ENCODE results near the gene CHN2.

The CHN2 gene

DNA sequence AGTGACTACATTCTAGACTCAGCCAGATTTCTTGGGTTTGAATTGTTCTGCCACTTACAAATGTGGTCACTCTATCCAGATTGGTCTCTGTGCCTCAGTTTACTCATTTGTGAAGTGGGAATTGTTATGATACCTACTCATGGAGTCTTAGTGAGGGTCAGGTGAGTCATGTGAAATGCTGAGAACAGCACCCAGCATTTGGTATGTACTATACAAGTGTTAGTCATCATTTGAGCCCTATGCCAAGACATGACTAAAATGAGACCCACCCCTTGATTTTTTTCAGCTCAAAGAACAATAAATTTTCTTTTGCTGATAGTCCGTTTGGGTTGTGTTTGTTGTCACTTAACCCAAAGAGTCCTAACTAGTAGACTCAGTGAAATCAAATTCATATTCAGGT is 92.8 kb downstream of the CHN2 start:
- no peak for FAIRE-seq

DNA sequence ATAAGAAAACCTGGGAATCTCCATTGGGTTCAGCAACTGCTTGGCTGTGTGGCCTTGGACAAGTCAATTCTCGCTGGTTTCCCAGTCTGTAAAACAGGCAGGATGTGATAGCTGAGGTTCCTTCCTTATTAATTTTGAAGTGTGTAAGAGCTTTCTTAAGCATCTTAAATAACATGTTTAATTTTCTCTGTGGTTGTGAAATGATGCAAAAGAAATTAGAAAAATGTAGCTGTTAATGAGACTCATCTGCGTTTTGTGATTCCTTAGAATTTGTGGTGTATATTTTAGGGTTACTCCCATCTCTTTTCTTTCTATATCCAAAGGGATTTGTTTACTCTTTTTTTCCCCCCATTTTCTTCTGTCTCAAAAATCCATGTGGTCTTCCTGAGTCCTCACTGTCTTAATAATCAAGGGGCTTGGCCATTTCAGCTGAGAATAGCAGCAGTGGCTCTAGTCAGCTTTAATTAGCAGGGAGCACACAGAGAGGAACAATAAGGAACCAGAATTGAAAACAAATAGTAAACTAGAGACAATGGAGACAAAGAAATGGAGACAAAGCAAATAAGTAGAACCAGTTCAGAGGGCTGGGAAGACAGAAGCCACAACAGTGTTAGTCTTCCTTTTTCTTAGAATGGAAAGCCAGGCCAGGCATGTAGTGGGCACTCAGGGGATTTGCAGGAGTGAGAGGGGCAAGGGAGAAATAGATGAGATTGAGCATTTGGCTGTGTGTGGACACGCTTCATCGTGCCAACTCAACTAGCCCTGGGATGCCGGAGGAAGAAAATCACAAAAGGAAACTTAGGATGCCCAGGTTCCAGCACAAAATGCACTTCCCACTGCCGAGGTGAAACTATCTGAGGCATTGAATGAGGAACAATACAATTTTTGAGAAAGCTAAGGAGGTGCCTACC is 93.9 kb downstream of the CHN2 start:
- FAIRE-seq, result no peak

DNA sequence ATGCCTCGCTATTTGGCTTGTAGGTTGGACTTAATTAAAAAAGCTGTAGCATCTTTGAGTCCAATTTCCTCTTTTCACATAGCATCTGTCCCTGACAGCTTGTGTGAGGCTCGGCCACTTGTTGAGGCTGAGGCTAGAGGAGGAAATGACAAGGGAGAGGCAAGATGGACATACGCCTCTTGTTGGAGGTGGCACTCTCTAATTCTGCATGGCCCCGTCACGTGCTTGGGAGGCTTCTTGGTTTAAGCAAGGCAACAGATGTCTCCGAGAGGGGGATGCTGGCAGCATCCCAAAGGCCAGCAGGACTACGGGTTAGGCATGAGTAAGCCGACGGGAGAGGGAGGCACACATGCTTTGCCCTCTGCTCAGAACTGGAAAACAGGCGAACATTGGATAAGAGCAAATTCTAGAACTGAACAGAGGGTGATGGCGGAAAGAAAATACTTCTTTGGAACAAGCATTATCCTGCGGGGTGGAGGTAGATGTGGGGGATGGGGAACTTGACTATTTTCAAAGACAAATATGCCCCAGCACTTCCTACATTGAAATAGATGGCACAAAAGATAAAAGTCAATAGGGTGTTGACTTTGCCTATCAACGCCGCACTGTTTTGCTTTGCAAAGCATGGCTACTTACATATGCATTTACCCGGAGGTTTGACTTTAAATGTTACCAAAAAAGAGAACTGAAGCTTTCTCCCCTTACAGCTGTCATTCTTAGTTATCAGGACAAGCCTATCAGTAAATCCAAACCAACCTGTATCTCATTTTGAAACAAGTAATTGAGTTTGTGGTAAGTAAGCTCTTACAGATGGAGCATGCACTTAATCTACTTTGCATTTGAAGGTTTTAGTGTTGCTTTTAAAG is 94.8 kb downstream of the CHN2 start:
- no peak for FAIRE-seq

DNA sequence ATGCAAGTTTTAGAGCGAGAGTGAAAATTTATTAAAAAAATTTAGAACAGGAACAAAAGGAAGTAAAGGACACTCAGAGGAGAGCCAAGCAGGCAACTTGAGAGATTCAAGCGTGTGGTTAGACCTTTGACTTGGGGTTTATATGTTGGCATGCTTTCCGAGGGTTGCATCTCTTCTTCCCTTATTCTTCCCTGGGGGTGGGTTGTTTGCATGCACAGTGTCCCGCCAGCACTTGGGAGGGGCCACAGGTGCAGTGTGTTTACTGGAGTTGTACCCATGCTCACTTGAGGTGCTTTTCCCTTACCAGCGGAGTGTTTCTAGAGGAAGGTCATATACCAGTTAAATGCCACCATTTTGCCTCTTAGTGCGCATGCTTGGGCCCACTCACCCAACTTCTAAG is 96.3 kb downstream of the CHN2 start:
- FAIRE-seq, result no peak

DNA sequence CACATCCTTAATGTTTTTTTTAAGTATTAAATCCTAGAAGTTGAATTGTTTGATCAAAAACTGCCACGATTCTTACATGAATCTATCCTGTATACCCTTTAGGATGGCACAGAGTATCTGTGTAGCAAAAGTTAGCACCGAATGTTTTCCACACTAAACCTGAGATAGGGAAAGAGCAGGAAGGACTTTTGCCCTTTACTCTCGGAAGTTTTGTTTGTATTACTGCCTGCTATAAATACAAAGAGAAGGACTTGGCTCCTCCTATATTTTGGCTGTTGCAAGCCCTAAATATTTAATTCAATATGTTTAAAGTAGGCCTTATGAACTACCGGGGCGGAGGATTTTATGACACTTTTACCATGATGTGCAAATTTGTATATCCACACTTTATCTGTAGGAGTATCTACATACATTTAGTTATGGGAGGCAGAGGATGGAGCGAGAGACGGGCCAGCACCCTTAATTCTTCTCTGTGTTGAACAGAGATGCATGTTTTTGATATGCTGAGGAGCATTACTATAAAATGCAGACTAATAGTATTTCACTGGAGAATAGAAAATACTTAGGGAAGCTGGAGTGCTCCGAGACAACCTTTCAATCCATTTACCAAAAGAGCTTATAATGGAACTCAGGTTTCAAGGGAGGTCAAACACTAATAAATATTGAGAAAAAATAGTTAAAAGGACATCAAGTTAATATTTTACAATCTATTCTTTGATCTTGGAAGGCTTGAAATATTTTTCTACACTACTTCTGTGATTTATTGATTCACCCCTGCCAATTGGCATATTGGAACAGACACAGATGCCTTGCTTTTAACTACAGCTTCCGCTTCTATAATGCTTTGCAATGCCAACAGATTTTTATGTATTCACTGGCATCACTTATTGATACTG is 97.4 kb downstream of the CHN2 start:
- no peak for FAIRE-seq

DNA sequence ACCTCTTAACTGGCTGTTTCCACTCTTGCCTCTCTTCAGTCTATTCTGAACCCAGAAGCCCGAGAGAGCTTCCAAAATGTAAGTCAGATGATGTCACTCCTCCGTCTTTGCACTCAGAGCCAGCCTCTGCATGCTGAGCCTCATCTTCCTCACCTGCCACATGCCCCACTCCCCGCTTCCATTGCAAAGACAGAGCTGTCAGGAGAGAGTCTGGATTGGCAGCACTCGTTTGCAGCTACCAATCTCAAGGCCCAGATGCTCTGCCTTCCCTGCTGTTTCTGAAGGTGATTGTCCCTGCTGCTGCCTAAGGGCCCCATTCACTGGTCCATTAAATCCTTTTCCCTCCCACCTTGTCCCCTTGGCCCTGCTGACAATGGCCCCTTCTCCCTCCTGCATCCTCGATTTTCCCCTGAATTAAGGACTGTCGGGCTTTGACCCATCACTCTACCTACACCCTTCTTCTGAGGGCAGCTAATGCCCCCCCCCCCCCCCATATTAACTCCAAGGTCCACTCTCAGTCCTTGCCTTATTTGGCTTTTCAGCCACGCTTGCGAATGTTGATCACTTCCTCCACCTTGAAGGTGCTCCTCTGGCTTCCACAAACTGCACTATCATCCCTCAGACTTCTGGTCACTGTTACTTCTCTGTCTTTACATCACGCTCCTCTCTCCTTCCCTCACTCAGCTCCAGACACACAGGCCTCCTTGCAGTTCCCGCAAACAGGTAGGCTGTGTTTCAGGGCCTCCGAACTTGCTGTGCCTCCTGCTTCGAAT is 98.5 kb downstream of the CHN2 start:
- FAIRE-seq, result no peak

DNA sequence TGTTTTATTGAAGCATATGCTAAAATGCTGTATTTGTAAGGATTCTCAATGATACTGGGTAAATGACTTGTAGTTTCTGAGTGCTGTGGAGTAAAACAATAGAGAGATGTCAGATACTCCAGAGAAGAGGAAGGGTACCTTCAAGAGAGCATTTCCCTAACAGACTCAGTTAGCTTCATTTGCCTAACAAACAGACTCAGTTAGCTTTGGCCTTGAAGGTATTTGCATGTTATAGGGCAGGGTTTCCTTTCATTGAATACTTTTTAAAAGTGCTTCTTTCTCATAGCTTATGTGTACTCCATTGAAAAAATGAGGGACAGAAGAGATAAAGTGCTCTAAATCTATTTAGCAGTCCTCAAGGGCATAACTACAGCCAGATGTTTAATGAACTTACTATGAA is 101.8 kb downstream of the CHN2 start:
- FAIRE-seq, result no peak

DNA sequence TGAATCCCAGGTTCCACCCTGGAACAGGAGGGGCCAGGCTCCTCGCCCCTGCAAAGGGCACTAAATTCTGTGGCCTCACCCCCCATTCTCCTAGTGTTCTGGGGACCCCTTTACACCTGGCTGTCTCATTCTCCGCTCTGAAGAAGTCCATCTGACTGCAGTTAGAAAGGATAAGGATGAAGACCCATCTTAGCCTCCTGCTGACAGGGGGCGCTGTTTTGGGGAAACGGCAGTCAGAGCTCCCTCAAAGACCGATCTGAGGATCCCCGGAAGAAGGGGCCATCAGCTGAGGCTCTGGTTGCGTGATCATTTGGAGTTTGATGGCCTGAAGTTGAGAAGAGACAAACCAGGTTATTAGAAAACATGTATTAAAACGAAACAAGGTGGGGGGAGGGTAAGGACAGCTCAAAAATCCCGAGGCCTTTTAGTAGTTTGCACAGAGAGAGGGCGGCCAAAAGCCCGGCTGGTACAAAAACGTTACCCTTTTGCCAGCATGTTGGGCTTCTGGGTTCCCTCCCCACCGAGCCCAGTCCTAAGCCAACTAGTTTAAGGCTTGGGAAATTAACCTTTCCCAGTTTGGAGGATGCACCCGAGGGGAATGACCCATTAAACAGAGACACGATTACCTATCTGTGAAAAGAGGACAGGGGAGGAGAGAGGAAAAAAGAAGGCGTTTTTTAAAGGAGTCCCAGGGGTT is 102.8 kb downstream of the CHN2 start:
- FAIRE-seq, result no peak

DNA sequence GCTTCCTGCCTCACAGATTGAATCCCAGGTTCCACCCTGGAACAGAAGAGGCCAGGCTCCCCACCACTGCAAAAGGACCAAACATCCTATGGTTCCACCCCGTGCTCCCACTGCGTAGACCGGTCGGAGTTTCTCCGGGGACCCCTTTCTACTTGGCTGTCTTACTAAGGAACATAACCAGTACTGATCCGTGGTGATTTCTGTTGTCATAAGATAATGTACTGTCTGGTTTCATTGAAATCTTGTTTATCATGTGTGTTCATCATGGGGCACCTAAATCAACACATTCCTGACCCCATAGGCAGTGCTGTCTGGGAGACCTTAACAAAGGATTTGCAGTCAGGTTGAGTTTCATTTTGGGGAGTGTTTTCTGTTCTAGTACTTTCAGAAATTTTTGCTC is 104.5 kb downstream of the CHN2 start:
- no peak for FAIRE-seq

DNA sequence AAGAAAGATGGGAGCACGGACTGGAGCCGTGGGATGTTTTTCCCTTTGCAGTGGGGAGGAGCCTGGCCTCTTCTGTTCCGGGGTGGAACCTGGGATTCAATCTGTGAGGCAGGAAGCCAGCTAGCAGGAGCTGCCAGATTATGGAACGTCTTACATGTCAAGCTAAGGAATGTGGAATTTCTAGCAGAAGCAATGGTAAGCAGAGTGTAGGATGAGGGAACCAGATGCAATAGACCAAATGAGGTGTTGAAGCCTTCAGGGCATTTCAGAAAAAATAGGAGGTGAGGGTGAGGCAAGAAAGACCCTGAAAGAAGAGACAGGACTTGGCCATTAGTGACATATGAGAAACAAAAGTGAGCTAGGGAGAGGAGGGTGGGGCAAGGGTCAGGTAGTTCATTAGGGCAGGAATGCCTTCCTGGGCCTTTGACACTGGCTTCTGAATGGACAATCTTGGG is 105.5 kb downstream of the CHN2 start:
- FAIRE-seq, result no peak

DNA sequence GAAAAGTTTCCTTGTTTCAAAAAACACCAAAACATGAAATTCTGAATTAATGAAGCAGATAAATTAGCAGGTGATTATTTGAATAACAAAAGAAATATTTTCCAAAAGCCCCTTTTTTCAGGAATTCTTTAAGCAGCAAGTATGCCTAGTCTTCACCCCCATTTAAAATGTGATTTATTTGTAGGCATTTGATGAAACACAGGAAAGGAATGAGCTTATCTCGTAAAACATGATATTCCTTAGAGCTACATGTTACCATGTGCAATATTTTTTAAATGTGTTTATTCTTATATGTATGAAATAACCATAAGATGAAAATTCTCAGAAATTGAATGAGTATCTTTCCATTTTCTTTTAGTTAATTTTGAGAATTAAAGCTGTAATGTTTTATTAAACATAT is 106.1 kb downstream of the CHN2 start:
- no peak for FAIRE-seq

DNA sequence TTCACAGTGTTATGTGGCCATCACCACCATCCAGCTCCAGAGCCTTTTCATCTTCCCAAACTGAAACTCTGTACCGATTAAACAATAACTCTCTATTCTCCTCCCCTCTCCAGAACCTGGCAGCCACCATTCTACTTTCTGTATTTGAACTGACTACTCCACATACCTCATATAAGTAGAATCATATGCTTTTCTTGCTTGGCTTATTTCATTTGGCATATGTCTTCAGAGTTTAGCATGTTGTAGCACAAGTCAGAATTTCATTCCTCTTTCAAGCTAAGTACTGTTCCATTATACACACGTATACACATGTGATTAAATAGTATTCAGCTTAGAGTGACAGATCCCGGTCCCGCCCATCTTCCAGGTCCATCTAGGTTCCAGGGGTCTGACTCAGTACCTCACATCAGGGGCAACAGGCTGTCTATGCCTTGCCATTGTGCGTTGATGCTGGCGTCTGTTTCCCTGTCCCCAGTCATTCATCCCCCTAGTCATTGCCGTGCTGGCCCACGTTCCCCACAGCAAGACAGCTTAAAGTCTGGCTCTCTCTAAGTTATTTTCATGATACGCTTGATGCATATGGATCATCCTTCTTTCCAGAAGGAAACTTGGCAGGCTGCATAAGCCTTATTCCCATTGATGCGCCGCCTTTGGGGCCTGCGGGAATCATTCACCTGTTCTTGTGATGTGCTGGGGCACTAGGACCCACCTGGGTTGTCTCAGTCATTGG is 108.3 kb downstream of the CHN2 start:
- no peak for FAIRE-seq

DNA sequence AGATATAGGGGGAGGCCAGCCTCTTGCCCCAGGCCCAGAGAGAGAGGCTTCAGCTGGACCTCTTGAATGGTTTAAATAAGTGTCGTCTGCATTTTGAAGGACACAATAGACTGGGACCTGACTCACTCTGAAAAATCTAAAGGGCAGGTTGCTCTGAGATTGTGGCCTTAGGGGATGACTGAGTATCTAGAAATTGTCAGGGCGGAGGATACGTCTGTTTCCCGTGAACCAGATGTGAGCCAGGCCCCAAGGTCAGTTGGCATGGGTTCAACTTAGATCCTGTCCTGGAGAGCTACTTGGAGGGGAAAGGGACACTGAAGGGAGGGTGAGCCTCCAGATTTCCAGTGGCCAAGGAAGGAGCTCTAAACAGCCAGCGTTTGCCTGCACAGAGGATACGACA is 110.2 kb downstream of the CHN2 start:
- no peak for FAIRE-seq

DNA sequence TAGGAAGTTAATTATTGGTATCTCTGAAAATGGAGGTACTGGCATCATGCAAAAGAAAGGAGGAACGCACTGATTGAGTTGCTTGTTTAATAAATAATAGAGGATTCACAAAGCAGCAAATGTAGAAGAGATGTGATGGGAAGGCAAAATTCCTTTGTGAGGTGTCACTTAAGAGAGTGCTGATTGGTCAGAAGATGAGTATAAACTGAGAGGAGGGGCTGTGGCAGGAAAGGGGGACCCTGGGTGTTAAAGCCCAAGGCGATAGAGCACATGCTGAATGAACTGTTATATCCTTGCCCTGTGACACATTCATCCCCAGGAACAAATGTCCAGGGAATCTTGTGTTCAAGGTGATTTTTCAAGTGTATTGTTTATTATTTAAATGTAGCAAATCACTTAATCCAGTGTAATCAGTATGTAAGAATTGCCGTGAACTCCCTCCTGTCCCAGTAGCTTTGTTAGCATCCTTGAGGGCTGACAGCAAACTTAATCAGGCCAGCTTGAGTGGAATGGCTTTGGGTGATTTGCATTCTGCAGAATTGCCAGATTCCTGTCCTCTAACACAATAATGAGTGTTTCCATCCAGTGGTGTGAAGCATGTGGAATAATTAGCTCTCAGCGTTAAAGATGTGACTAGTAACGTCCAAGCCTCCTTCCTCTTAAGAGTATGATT is 111.9 kb downstream of the CHN2 start:
- no peak for FAIRE-seq

DNA sequence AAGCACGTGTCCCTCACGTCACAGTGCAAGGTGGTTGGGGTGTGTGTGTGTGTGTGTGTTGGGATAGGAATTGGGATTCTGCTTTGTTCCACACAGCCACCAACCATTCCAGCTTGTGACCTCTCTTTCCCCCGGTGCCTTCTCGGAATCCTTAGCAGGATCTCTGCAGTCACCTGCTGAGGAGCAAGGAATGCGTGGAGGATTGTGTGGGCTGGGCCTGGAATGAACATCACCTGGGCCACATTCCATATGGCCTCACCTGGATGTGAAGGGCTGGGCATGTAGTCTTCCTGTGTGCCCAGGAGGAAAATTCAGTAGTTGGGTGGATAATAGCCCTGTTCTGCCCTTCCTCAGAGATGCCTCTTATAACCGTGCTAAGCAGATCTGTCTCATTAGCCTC is 113.8 kb downstream of the CHN2 start:
- no peak for FAIRE-seq

DNA sequence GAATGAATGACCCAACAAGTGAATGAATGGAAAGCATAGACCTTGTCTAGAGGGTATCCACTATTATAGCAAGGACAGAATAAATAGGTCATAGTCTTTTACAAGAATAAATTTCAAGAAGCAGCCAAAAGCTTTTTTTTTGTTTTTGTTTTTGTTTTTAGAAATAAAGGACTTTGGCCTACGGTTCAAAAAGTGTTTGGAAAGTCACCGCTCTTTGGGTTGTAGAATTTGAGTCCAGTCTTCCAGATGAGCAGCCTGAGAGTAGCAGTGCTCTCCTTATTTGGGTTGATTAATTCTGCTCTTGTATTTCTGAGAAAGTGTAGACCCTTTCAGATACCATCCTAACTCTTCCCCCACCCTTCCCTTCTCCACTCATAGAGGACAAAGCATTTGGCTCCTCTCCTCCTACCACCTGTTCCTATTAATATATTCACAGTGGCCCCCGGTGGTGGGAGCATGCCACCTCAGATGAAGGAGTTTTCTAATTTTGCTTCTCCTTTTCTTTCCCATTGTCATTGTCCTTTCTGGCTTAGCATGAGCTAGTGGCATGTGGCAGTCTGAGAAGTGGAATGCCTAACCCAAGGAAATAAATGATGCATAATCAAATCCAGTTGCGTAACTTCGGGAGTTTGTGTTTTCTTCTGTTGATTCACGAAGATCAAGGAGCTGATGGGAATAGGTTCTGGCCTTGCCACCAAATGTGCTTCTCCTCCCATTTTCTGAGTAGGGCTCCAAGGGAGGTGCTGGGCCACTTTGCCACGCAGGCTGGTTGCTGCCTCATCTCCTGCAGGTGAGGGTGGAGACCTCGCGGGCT is 114.7 kb downstream of the CHN2 start:
- FAIRE-seq, result no peak

DNA sequence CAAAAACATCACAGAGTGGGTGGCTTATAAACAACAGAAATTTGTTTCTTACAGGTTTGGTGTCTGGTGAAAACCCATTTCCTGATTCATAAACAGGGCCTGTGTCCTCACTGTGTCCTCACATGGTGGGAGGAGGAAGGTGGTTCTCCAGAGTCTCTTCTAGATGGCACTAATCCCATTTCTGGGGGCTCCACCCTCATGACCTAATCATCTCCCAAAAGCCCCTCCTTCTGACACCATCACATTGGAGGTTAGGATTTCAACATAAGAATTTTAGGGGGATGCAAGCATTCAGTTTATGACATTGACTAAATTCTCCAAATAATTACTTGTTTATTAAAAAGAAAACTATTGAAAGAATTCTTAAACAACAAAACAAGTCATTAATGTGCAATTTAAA is 116.0 kb downstream of the CHN2 start:
- FAIRE-seq, result no peak

DNA sequence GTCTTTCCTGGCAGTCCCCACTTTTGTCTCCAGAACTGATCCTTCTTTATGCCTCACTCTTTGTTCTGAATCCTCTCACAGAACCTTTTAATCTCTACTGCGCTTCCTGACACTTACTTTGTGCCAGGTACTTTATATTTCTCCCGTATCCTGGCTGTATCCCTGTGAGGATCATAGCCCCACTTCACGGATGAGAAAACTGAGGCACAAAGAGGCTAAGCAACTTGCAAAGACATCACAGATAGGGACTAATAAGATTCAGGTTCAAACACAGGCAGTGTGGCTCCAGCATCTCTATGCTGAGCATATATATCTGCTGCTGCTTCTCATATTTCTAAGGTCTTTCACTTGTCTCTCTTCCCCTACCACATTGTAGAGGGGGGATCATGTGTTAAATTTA is 116.7 kb downstream of the CHN2 start:
- no peak for FAIRE-seq

DNA sequence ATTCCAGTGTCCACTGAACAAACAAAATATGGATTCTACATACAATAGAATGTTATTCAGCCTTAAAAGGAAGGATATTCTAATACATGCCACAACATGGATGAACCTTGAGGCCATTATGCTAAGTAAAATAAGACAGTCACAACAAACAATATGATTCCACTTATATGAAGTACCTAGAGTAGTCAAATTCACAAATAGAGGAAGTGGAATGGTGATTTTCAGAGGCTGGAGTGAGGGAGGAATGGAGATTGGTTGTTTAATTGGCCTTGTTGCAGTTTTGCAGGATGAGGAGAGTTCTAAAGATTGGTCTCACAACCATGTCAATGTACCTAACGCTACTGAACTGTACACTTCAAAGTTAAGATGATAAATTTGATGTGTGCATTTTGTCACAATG is 119.6 kb downstream of the CHN2 start:
- FAIRE-seq, result no peak

Measured in endometrium (tissue), 2 donors.